MM.1S (cell line): ENCODE measurements around the gene PSMD8.

Experiments used
- DNase-seq: peaks from one replicate; pipeline ENCODE4 v3.0.0-alpha.2; 2015
- H2AFZ ChIP-seq: fragments of 300-600 bp; sonication (generic); 2 replicates; pipeline ENCODE4 v1.6.0; 2016; ENCODE audit warnings: antibody characterized with exemption, low read length
- H3F3A ChIP-seq: fragments of 300-600 bp; sonication (generic); 2 replicates; pipeline ENCODE4 v1.6.1; 2016; ENCODE audit warnings: mild to moderate bottlenecking, antibody characterized with exemption, low read length, moderate library complexity, mixed read lengths; ENCODE audit not compliant: insufficient read depth
- H3K27ac ChIP-seq: fragments of 300-600 bp; sonication (generic); 2 replicates; pipeline ENCODE4 v1.5.1; 2016; ENCODE audit warnings: mild to moderate bottlenecking, low read length
- H3K27me3 ChIP-seq: fragments of 300-600 bp; sonication (generic); replicated peaks from 2 replicates; pipeline ENCODE4 v1.6.0; 2016; ENCODE audit warnings: low read length; ENCODE audit not compliant: insufficient read depth
- H3K36me3 ChIP-seq: fragments of 300-600 bp; sonication (generic); replicated peaks from 2 replicates; pipeline ENCODE4 v1.6.1; 2016; ENCODE audit warnings: mild to moderate bottlenecking, low read length, mixed read lengths; ENCODE audit not compliant: insufficient read depth
- H3K4me1 ChIP-seq: fragments of 300-600 bp; sonication (generic); 2 replicates; pipeline ENCODE4 v1.6.1; 2016; ENCODE audit warnings: low read length, mixed read lengths
- H3K4me2 ChIP-seq: fragments of 300-600 bp; sonication (generic); 2 replicates; pipeline ENCODE4 v1.6.0; 2016; ENCODE audit warnings: low read depth, low read length
- H3K4me3 ChIP-seq: fragments of 300-600 bp; sonication (generic); 2 replicates; pipeline ENCODE4 v1.5.1; 2016; ENCODE audit warnings: low read length, mixed read lengths
- H3K79me2 ChIP-seq: fragments of 300-600 bp; sonication (generic); 2 replicates; pipeline ENCODE4 v1.6.1; 2016; ENCODE audit warnings: mixed run types, low read length, mixed read lengths
- H3K9ac ChIP-seq: fragments of 300-600 bp; sonication (generic); 2 replicates; pipeline ENCODE4 v1.6.1; 2016; ENCODE audit warnings: low read length, mixed read lengths
- H3K9me2 ChIP-seq: fragments of 300-600 bp; sonication (generic); replicated peaks from 2 replicates; pipeline ENCODE4 v1.6.1; 2016; ENCODE audit warnings: mild to moderate bottlenecking, low read length, mixed read lengths; ENCODE audit not compliant: insufficient read depth
- H3K9me3 ChIP-seq: fragments of 300-600 bp; sonication (generic); replicated peaks from 2 replicates; pipeline ENCODE4 v1.6.1; 2016; ENCODE audit warnings: mild to moderate bottlenecking, low read length, mixed read lengths; ENCODE audit not compliant: insufficient read depth
- H4K20me1 ChIP-seq: fragments of 300-600 bp; sonication (generic); 2 replicates; pipeline ENCODE4 v1.6.1; 2016; ENCODE audit warnings: mild to moderate bottlenecking, low read length, moderate library complexity, mixed read lengths; ENCODE audit not compliant: insufficient read depth
- EZH2 ChIP-seq: fragments of 300-600 bp; sonication (generic); optimal IDR thresholded peaks from 2 replicates; pipeline ENCODE3; 2017; ENCODE audit warnings: low read depth, mild to moderate bottlenecking, antibody characterized with exemption, low read length, mixed read lengths
- EZH2phosphoT487 ChIP-seq: fragments of 300-600 bp; sonication (generic); IDR thresholded peaks from 2 replicates; pipeline ENCODE4 v1.6.1; 2018; ENCODE audit warnings: antibody characterized with exemption, low read length
- TF ChIP-seq, protein P1 (sequence below): fragments of 300-600 bp; sonication (generic); IDR thresholded peaks from 2 replicates; pipeline ENCODE4 v1.5.1; 2016; ENCODE audit warnings: antibody characterized with exemption, low read length, mixed read lengths

PSMD8 gene

DNA sequence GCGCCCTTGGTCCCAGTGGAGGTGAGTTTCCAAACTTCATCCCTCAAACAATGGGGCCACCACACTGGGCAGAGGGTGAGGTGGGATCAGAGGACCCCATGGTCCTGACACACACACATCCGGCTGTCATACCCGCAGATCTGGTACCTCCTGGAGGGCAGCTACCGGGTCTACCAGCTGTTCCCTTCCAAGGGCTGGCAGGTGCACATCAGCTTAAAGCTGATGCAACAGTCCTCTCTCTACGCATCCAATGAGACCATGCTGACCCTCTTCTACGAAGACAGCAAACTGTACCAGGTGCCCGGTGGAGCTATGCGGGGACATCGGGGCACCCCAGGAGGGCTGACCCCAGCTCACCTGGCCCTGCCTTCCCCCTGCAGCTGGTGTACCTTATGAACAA lies 14.0 kb upstream of the PSMD8 start:
- TF ChIP-seq EZH2phosphoT487 (no peak), EZH2 (no peak)
- TF ChIP-seq, protein P1, sequence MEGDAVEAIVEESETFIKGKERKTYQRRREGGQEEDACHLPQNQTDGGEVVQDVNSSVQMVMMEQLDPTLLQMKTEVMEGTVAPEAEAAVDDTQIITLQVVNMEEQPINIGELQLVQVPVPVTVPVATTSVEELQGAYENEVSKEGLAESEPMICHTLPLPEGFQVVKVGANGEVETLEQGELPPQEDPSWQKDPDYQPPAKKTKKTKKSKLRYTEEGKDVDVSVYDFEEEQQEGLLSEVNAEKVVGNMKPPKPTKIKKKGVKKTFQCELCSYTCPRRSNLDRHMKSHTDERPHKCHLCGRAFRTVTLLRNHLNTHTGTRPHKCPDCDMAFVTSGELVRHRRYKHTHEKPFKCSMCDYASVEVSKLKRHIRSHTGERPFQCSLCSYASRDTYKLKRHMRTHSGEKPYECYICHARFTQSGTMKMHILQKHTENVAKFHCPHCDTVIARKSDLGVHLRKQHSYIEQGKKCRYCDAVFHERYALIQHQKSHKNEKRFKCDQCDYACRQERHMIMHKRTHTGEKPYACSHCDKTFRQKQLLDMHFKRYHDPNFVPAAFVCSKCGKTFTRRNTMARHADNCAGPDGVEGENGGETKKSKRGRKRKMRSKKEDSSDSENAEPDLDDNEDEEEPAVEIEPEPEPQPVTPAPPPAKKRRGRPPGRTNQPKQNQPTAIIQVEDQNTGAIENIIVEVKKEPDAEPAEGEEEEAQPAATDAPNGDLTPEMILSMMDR: no peak
- Histone ChIP-seq H3F3A (no peaks in the 10 kb centered on the region), H3K9me2 (no peaks in the 10 kb centered on the region), H3K27ac (no peak overlapping the region), H3K79me2 (no peaks in the 10 kb centered on the region), H3K36me3 (no peaks in the 10 kb centered on the region), H4K20me1 (no peaks in the 10 kb centered on the region), H2AFZ (no peak overlapping the region), H3K27me3 (peaks cover 54% of the 10 kb centered on the region), H3K9ac (no peak overlapping the region), H3K4me1 (no peaks in the 10 kb centered on the region), H3K9me3 (no peaks in the 10 kb centered on the region), H3K4me2 (no peak overlapping the region), H3K4me3 (no peak overlapping the region)
- DNase-seq: no peak

DNA sequence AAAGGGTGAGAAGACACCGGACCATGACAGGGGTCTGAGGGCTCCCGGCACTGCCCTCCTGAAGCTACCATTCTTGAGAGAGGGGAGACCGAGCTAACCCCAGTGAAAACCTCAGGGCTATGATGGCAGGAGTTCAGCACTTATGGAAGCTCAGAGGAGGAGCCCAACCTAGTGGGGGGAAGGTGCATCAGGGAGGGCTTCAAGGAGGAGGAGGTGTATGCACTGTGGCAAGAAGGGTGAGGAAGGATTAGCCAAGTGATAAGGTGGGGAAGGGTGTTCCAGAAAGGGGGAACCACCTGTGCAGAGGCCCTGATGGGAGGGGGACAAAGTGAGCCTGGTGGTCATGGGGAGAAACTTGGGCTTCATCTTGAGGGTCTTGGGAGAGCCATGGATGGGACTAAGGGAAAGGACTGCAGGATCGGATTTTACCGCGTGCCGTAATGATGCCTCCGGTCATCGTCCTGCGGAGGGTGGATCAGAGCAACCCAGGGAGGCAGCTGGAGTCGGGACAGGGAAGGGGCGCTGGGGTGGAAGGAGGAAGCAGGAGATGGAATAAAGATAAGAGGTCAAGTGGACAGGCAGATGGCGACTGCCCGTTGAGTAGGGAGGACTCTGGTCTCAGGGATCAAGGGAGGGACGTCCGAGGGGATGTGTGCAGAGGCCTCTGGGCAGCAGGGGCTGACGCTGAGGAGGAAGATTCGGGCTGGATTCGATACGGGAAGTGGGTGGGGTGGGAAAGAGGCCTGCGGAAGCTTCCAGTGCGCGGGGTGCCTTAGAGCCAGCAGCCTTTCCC lies 13.3 kb upstream of the PSMD8 start:
- H3K9me2 ChIP-seq: no peaks in the 10 kb centered on the region
- H3F3A ChIP-seq: no peaks in the 10 kb centered on the region
- H3K9me3 ChIP-seq: no peaks in the 10 kb centered on the region
- no peak overlapping the region for H3K27ac ChIP-seq
- TF ChIP-seq, protein P1: no peak
- no peak for TF ChIP-seq EZH2phosphoT487
- TF ChIP-seq EZH2: no peak
- no peaks in the 10 kb centered on the region for H3K4me1 ChIP-seq
- no peak for DNase-seq
- no peak overlapping the region for H3K9ac ChIP-seq
- H3K36me3 ChIP-seq: no peaks in the 10 kb centered on the region
- peak overlapping the region; percentile 52; the same call in 1 of the 2 replicates for H3K4me2 ChIP-seq
- H2AFZ ChIP-seq: peak overlapping the region; percentile 38; the same call in 1 of the 2 replicates
- no peaks in the 10 kb centered on the region for H4K20me1 ChIP-seq
- peaks cover 59% of the 10 kb centered on the region for H3K27me3 ChIP-seq
- H3K4me3 ChIP-seq: peak overlapping the region; percentile 56; the same call in 1 of the 2 replicates
- no peaks in the 10 kb centered on the region for H3K79me2 ChIP-seq

GRCh38 chr19:38361633-38362075 lies 12.7 kb upstream of the PSMD8 start:
- Histone ChIP-seq H2AFZ (peak overlapping the region; percentile 71), H3K9me3 (no peaks in the 10 kb centered on the region), H3K27ac (no peak overlapping the region), H3F3A (no peaks in the 10 kb centered on the region), H3K79me2 (no peaks in the 10 kb centered on the region), H4K20me1 (no peaks in the 10 kb centered on the region), H3K4me1 (no peaks in the 10 kb centered on the region), H3K9ac (no peak overlapping the region), H3K9me2 (no peaks in the 10 kb centered on the region), H3K4me3 (peak overlapping the region; percentile 56), H3K36me3 (no peaks in the 10 kb centered on the region), H3K4me2 (peak overlapping the region; percentile 88; the same call in 1 of the 2 replicates), H3K27me3 (peaks cover 59% of the 10 kb centered on the region)
- DNase-seq: peak; percentile 50
- TF ChIP-seq, protein P1: 0 out of 2 replicates have a peak, but pooled peaks have one; percentile 5
- TF ChIP-seq EZH2 (no peak), EZH2phosphoT487 (no peak)
